Hepatocyte (in vitro differentiated cells): ENCODE results near the gene CYFIP1. TPM values are rescaled to one million over a fixed set of nuclear protein-coding genes. Genes with fewer than 3 reads are reported as not detected.

Source experiments
- DNase-seq: peaks from one replicate; pipeline ENCODE4 v3.0.0-alpha.2; 2016; ENCODE audit warnings: low spot score
- H2AFZ ChIP-seq: fragments of 200-600 bp; sonication (generic); 2 replicates; pipeline ENCODE4 v1.6.0; 2016; ENCODE audit warnings: antibody characterized with exemption, mild to moderate bottlenecking
- H3K27ac ChIP-seq: fragments of 200-600 bp; sonication (generic); 2 replicates; pipeline ENCODE4 v1.5.1; 2016; ENCODE audit warnings: mild to moderate bottlenecking
- H3K27me3 ChIP-seq: fragments of 200-600 bp; sonication (generic); 2 replicates; pipeline ENCODE4 v1.6.1; 2016
- H3K36me3 ChIP-seq: fragments of 200-600 bp; sonication (generic); replicated peaks from 2 replicates; pipeline ENCODE4 v1.5.1; 2016; ENCODE audit warnings: low read depth; ENCODE audit not compliant: insufficient read depth
- H3K4me1 ChIP-seq: fragments of 200-600 bp; sonication (generic); 2 replicates; pipeline ENCODE4 v1.5.1; 2016; ENCODE audit warnings: mild to moderate bottlenecking, moderate library complexity; ENCODE audit not compliant: insufficient read depth
- H3K4me2 ChIP-seq: fragments of 200-600 bp; sonication (generic); 2 replicates; pipeline ENCODE4 v1.6.0; 2016
- H3K4me3 ChIP-seq: fragments of 200-600 bp; sonication (generic); 2 replicates; pipeline ENCODE4 v1.5.1; 2016; ENCODE audit warnings: mild to moderate bottlenecking
- H3K79me2 ChIP-seq: fragments of 200-600 bp; sonication (generic); 2 replicates; pipeline ENCODE4 v1.6.0; 2017; ENCODE audit warnings: mild to moderate bottlenecking
- H3K9me2 ChIP-seq: fragments of 200-600 bp; sonication (generic); replicated peaks from 2 replicates; pipeline ENCODE4 v1.6.0; 2017; ENCODE audit warnings: mild to moderate bottlenecking; ENCODE audit not compliant: insufficient read depth
- H3K9me3 ChIP-seq: fragments of 200-600 bp; sonication (generic); 2 replicates; pipeline ENCODE4 v1.5.1; 2016; ENCODE audit warnings: low read depth, mild to moderate bottlenecking
- H4K20me1 ChIP-seq: fragments of 200-600 bp; sonication (generic); 2 replicates; pipeline ENCODE4 v1.6.0; 2016; ENCODE audit warnings: mild to moderate bottlenecking; ENCODE audit not compliant: insufficient read depth, poor library complexity, severe bottlenecking
- EZH2 ChIP-seq: fragments of 200-600 bp; sonication (generic); IDR thresholded peaks from 2 replicates; pipeline ENCODE4 v1.6.1; 2016; ENCODE audit warnings: antibody characterized with exemption, mild to moderate bottlenecking, borderline replicate concordance
- EZH2phosphoT487 ChIP-seq: fragments of 200-600 bp; sonication (generic); IDR thresholded peaks from one replicate; pipeline ENCODE4 v1.6.1; 2018; ENCODE audit warnings: antibody characterized with exemption, mild to moderate bottlenecking, low read depth, moderate library complexity; ENCODE audit not compliant: unreplicated experiment, severe bottlenecking
- WGBS: methylation state at CpG from one replicate; pipeline ENCODE4 v1.1.6; 2016; ENCODE audit warnings: low lambda C conversion rate; ENCODE audit errors: missing lambda C conversion rate; 5-methylcytosine and 5-hydroxymethylcytosine counted together
- polyA plus RNA-seq: library from polyadenylated mRNA; unstranded; fragments of >200 nt; fragmentation: Nextera tagmentation; extraction: Ambion mirVana; gene quantifications from 2 replicates; pipeline ENCODE4 v1.2.1, GENCODE V29; 2016
- total RNA-seq: library from RNA; depleted of rRNA; stranded (reverse); fragments of >200 nt; gene quantifications from 2 replicates; pipeline ENCODE4 v1.2.3, GENCODE V29; 2014
- TF ChIP-seq, protein P1 (sequence below): fragments of 200-600 bp; sonication (generic); IDR thresholded peaks from 2 replicates; pipeline ENCODE4 v1.5.1; 2016; ENCODE audit warnings: antibody characterized with exemption, mild to moderate bottlenecking; ENCODE audit not compliant: poor library complexity

The CYFIP1 gene
- total and polyA plus RNA-seq, 2 experiments from 2014 or later, result 73.4 to 92.2 TPM

DNA sequence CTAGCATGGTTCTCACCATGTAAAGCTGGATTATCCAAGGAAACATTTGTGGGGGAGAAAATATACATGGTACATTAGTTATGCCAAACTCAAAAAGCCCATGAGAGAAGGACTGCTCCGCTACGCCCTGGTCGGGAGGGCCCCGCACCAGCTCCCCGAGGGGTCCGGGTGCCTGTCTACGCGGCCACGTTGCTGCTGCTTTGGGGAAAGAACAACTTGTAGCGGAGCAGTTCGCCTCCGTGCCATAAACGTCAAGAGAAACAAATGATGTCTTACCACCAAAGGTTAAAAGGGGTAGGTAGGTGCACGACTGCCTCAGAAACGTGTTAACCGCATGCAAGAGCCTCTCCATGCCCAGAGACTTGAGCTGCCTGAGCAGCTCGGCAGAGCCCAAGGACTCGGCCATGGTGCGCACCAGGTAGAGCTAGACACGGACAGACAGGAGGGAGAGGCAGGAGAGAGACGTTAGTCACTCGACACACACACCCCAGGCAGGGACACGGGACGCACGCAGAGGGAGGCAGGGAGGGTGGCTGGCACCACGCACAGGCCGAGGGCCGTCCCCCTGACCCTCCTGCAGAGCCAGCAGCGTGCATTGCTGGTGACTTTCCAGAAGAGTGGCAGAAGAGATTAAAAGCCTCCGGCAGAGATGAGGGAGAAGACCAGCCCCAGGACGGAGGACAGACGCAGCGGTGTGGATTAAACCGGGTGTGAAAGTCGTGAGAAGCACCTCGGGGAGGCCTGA is 63.4 kb downstream of the CYFIP1 start:
- H3K79me2 ChIP-seq, result no peaks in the 10 kb centered on the region
- no peak overlapping the region for H3K4me2 ChIP-seq
- 97% methylated on average over 36 of the region's 36 CpGs for WGBS
- no peak overlapping the region for H3K27ac ChIP-seq
- H3K4me1 ChIP-seq, result no peaks in the 10 kb centered on the region
- no peak overlapping the region for H2AFZ ChIP-seq
- no peaks in the 10 kb centered on the region for H3K9me3 ChIP-seq
- H3K9me2 ChIP-seq, result no peaks in the 10 kb centered on the region
- TF ChIP-seq EZH2phosphoT487, result no peak
- TF ChIP-seq, protein P1, sequence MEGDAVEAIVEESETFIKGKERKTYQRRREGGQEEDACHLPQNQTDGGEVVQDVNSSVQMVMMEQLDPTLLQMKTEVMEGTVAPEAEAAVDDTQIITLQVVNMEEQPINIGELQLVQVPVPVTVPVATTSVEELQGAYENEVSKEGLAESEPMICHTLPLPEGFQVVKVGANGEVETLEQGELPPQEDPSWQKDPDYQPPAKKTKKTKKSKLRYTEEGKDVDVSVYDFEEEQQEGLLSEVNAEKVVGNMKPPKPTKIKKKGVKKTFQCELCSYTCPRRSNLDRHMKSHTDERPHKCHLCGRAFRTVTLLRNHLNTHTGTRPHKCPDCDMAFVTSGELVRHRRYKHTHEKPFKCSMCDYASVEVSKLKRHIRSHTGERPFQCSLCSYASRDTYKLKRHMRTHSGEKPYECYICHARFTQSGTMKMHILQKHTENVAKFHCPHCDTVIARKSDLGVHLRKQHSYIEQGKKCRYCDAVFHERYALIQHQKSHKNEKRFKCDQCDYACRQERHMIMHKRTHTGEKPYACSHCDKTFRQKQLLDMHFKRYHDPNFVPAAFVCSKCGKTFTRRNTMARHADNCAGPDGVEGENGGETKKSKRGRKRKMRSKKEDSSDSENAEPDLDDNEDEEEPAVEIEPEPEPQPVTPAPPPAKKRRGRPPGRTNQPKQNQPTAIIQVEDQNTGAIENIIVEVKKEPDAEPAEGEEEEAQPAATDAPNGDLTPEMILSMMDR, result no peak
- TF ChIP-seq EZH2, result no peak
- H3K36me3 ChIP-seq, result no peaks in the 10 kb centered on the region
- no peaks in the 10 kb centered on the region for H3K27me3 ChIP-seq
- no peaks in the 10 kb centered on the region for H4K20me1 ChIP-seq
- no peak for DNase-seq
- no peak overlapping the region for H3K4me3 ChIP-seq

DNA sequence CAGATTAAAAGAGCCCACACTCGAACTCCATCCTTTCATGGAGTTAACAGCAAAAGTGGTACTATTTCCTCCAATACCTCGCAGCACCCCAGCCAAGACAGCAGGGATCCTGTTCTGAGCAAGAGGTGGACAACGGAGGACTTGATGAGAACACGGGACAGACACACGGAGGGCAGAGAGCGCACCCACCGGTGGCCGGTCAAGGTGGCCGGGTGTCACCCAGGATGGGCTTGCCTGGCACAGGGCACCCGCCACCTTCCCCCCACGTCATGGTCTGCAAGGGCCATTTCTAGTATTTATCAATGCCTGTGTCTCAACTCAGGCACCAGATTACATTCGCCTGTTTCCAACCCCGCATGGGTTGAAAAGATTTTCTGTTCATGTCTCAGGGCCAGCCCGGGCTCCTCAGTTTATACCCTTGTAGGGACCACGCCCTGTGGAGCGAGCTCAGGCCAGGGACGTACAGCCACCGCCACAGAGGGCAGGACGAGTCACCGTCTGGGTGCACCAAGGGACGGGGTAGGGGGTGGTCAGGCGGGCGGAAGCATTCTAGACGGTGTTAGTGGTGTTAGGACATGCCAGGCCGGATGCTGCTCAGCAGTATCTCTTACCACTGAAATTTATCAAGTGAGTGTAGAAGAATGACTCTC is 64.2 kb downstream of the CYFIP1 start:
- no peaks in the 10 kb centered on the region for H3K27me3 ChIP-seq
- H3K9me3 ChIP-seq, result no peaks in the 10 kb centered on the region
- H3K36me3 ChIP-seq, result no peaks in the 10 kb centered on the region
- no peak overlapping the region for H3K4me3 ChIP-seq
- DNase-seq, result no peak
- no peaks in the 10 kb centered on the region for H3K4me1 ChIP-seq
- no peaks in the 10 kb centered on the region for H3K9me2 ChIP-seq
- 98% methylated on average over 25 of the region's 25 CpGs for WGBS
- no peaks in the 10 kb centered on the region for H4K20me1 ChIP-seq
- no peak for TF ChIP-seq EZH2
- TF ChIP-seq EZH2phosphoT487, result no peak
- TF ChIP-seq, protein P1, result no peak
- no peak overlapping the region for H3K27ac ChIP-seq
- H2AFZ ChIP-seq, result no peak overlapping the region
- no peaks in the 10 kb centered on the region for H3K79me2 ChIP-seq
- H3K4me2 ChIP-seq, result no peak overlapping the region

DNA sequence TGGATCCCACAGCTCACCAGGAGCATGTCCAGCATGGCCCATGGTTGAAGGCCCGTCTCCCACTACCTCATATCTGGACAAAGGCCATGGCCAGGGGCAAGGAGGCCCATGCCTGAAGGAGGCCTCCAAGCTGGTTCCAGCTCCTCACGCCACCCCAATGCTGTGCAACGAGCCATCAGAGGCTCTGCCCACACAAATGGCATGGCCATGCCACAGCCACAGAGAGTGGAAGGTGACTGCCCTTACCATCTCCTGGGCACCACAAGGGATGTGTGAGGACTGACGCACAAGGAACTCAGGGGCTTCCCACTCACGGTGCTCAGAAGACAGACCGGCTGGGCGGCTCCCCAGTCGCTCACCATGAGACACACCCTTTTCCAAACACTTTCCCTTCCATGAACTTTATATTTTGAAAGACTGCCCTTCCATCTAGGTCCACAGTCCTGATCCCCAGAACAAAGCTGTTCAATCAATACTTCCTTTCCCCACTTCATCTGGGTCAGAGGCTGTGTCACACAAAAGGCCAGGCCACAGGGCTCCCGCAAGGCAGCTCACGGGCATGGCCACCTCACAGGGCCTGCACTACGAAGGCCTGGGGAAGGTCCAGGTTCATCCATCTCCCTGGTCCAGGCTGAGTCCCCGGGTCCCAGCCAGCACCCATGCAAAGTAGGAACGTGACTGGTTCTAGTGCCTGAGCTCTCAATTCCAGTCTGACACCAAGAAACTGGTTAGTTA is 66.4 kb downstream of the CYFIP1 start:
- H3K27ac ChIP-seq, result no peak overlapping the region
- H3K9me2 ChIP-seq, result no peaks in the 10 kb centered on the region
- WGBS, result 96% methylated on average over 13 of the region's 13 CpGs
- no peaks in the 10 kb centered on the region for H3K4me1 ChIP-seq
- no peaks in the 10 kb centered on the region for H3K9me3 ChIP-seq
- no peaks in the 10 kb centered on the region for H3K79me2 ChIP-seq
- no peaks in the 10 kb centered on the region for H3K36me3 ChIP-seq
- no peak overlapping the region for H2AFZ ChIP-seq
- no peaks in the 10 kb centered on the region for H3K27me3 ChIP-seq
- H3K4me2 ChIP-seq, result no peak overlapping the region
- no peak for TF ChIP-seq EZH2phosphoT487
- TF ChIP-seq, protein P1, result no peak
- no peak for TF ChIP-seq EZH2
- no peak for DNase-seq
- H4K20me1 ChIP-seq, result no peaks in the 10 kb centered on the region
- H3K4me3 ChIP-seq, result no peak overlapping the region
